Osteoblast (primary cell): ENCODE measurements around the gene POLR2L. TPM values are rescaled to one million over a fixed set of nuclear protein-coding genes. Genes with fewer than 3 reads are reported as not detected.

Source experiments
- DNase-seq: peaks from one replicate; pipeline ENCODE4 v3.0.0; 2011; ENCODE audit warnings: low spot score, mixed read lengths; ENCODE audit not compliant: insufficient read length; ENCODE audit errors: missing footprints
- H2AFZ ChIP-seq: 2 replicates; pipeline ENCODE4 v1.6.0; 2011; ENCODE audit warnings: mild to moderate bottlenecking, low read length
- H3K27ac ChIP-seq: 2 replicates; pipeline ENCODE4 v1.5.1; 2011; ENCODE audit warnings: mild to moderate bottlenecking, low read depth, low read length, moderate library complexity
- H3K27me3 ChIP-seq: 2 replicates; pipeline ENCODE4 v1.6.0; 2012; ENCODE audit warnings: mild to moderate bottlenecking, control low read depth, inconsistent platforms, low read length, moderate library complexity; ENCODE audit not compliant: insufficient read depth
- H3K36me3 ChIP-seq: 2 replicates; pipeline ENCODE4 v1.5.1; 2011; ENCODE audit warnings: mild to moderate bottlenecking, low read length, control low read depth, moderate library complexity; ENCODE audit not compliant: insufficient read depth
- H3K4me1 ChIP-seq: 2 replicates; pipeline ENCODE4 v1.5.1; 2011; ENCODE audit warnings: mild to moderate bottlenecking, low read length, control low read depth, moderate library complexity; ENCODE audit not compliant: insufficient read depth
- H3K4me2 ChIP-seq: 2 replicates; pipeline ENCODE4 v1.6.0; 2011; ENCODE audit warnings: mild to moderate bottlenecking, low read length; ENCODE audit not compliant: insufficient read depth
- H3K4me3 ChIP-seq: fragments of 200-600 bp; sonication (generic); 3 replicates; pipeline ENCODE4 v1.5.1; 2012; ENCODE audit warnings: mild to moderate bottlenecking, low read length, inconsistent platforms; ENCODE audit not compliant: insufficient read depth
- H3K79me2 ChIP-seq: 2 replicates; pipeline ENCODE4 v1.6.0; 2012; ENCODE audit warnings: mild to moderate bottlenecking, low read length, control low read depth, inconsistent platforms; ENCODE audit not compliant: insufficient read depth
- H3K9me3 ChIP-seq: 2 replicates; pipeline ENCODE4 v1.5.1; 2011; ENCODE audit warnings: low read depth, low read length, control low read depth
- H4K20me1 ChIP-seq: 2 replicates; pipeline ENCODE4 v1.6.0; 2012; ENCODE audit warnings: mild to moderate bottlenecking, low read length, control low read depth; ENCODE audit not compliant: insufficient read depth
- total RNA-seq: library from RNA; depleted of rRNA; stranded (reverse); fragments of >200 nt; gene quantifications from 2 replicates; pipeline ENCODE4 v1.2.3, GENCODE V29; 2012
- TF ChIP-seq, protein P1 (sequence below): IDR thresholded peaks from 2 replicates; pipeline ENCODE4 v1.5.1; 2011; ENCODE audit warnings: mild to moderate bottlenecking, low read depth, low read length, moderate library complexity; ENCODE audit errors: extremely low read depth

Gene POLR2L
- total RNA-seq, 1 donor, result 60.8 TPM

DNA sequence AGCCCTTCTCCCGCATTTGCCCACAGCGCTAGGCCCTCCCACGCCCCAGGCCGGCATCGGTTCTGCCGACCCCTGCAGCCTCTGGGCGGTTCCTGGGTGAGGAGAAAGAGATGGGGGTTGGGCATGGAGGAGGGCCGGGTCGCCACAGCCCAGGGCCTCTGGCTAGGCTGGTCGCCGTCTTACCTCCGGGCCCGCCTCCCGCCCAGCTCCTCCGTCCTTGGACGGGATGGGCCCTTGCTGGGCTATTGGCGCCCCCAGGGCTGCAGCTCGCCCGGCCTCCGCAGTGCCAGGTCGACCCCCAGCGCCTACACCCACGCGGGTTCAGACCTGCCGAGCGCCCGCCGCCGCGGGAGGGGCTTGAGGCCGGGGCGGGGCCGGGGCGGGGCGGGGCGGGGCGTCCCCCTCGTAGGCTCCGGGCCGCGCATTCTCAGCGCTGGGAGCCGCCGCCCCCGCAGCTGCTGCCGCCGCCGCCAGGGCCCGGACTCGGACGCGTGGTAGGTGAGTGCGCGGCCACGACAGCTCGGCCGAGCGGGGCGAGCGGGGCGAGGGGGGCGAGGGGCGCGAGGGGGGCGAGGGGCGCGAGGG, 9.7 kb downstream of the POLR2L start, which contains the start of gene CD151:
TSS of gene CD151 (plus strand) at position 424 of the 585 bp plus-strand sequence. CDS start 3,118 bp downstream, outside the sequence.
- Histone ChIP-seq H3K36me3 (peaks cover 15% of the 10 kb centered on the region), H3K79me2 (peaks cover 35% of the 10 kb centered on the region)

DNA sequence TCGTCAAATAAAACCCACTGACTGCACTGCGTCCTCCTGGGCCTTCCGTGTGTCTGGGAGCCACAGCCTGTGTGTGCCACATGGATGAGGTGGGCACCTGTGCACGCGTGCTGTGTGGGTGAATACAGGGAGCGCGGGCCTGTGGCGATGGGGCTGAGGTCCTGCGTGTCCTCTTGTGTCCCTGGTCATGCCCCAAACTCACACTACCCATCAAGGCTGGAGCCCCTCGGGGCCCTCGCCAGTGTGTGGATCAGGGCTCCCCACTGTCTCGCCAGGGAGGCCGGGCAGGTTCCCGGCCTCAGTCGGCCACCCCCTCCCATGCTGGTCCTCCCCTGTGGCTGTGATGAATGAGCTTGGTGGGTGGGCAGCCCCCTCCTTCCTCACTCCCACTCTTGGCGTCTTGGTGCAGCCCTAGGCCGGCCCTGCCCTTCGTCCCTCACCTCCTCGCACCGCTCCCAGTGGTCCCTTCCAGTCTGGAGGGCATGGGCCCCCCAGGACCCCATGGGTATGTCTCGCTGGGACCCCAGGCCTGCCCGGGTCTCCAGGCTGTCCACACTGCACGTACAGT, 10.3 kb downstream of the POLR2L start:
- TF ChIP-seq, protein P1, sequence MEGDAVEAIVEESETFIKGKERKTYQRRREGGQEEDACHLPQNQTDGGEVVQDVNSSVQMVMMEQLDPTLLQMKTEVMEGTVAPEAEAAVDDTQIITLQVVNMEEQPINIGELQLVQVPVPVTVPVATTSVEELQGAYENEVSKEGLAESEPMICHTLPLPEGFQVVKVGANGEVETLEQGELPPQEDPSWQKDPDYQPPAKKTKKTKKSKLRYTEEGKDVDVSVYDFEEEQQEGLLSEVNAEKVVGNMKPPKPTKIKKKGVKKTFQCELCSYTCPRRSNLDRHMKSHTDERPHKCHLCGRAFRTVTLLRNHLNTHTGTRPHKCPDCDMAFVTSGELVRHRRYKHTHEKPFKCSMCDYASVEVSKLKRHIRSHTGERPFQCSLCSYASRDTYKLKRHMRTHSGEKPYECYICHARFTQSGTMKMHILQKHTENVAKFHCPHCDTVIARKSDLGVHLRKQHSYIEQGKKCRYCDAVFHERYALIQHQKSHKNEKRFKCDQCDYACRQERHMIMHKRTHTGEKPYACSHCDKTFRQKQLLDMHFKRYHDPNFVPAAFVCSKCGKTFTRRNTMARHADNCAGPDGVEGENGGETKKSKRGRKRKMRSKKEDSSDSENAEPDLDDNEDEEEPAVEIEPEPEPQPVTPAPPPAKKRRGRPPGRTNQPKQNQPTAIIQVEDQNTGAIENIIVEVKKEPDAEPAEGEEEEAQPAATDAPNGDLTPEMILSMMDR, result no peak
- no peaks in the 10 kb centered on the region for H3K9me3 ChIP-seq
- H3K36me3 ChIP-seq, result peaks cover 10% of the 10 kb centered on the region
- H4K20me1 ChIP-seq, result peaks cover 31% of the 10 kb centered on the region
- peaks cover 50% of the 10 kb centered on the region for H3K4me1 ChIP-seq
- no peak for DNase-seq
- H2AFZ ChIP-seq, result no peak overlapping the region
- peaks cover 29% of the 10 kb centered on the region for H3K79me2 ChIP-seq
- peak overlapping the region; percentile 85 for H3K4me2 ChIP-seq
- H3K27ac ChIP-seq, result peak overlapping the region; percentile 5
- H3K4me3 ChIP-seq, result peak overlapping the region; percentile 72
- H3K27me3 ChIP-seq, result no peaks in the 10 kb centered on the region

More for the DNA sequence above, 9.7 kb downstream of the POLR2L start, which contains the start of gene CD151:
- Histone ChIP-seq H3K4me2 (peak within 1 kb of the TSS; percentile 92), H3K4me1 (peaks cover 50% of the 10 kb centered on the region), H3K27ac (peak within 1 kb of the TSS; percentile 92), H3K4me3 (peak within 1 kb of the TSS; percentile 87), H3K27me3 (no peaks in the 10 kb centered on the region), H3K9me3 (no peaks in the 10 kb centered on the region), H4K20me1 (peaks cover 36% of the 10 kb centered on the region), H2AFZ (no peak within 1 kb of the TSS)
- DNase-seq, result peak; percentile 96
- TF ChIP-seq, protein P1, result no peak

DNA sequence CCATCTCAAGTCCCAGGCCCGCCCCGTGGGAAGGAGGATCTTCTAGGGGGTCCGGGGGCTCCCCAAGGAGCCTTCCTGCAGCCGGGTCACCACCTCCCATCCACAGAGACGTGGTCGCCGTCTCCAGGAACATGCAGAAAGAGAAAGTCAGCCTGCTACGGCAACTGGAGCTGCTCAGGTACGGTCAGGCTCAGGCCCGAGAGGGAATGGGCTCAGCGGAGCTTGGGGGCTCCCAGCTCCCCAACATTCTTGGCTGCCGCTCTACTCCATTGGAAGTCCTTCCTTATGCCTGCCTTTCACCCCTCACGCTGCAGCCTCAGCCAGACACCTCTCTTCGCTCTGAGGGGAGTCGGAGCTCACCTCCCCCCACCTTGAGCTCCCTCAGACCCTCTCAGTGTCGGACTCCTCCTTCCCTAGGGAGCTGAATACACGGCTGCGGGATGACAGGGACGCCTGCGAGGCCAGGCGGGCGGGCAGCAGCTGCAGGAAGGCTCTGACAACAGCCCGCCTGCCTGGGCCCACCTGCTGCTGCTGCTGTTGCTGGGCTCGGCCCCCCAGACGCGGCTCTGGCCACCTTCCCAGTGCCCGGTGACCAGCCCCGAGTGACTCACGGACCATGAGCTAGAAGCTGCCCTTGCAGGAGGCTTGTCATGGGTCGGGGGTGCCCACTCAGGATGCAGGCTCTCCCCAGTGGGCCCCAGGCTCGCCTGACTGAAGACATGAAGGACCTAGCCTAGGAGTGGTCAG, 11.0 kb downstream of the POLR2L start:
- Histone ChIP-seq H3K4me1 (peaks cover 54% of the 10 kb centered on the region), H3K27me3 (no peaks in the 10 kb centered on the region), H3K4me2 (peak overlapping the region; percentile 85), H3K36me3 (peaks cover 2% of the 10 kb centered on the region), H2AFZ (no peak overlapping the region), H3K27ac (no peak overlapping the region), H3K79me2 (peaks cover 22% of the 10 kb centered on the region), H4K20me1 (peaks cover 23% of the 10 kb centered on the region), H3K4me3 (no peak overlapping the region), H3K9me3 (no peaks in the 10 kb centered on the region)
- peak; percentile 97 for DNase-seq
- TF ChIP-seq, protein P1, result no peak
